Panc1 (cell line): ENCODE measurements around the gene TMEM52.

ENCODE experiments used
- POLR2AphosphoS5 ChIP-seq: IDR thresholded peaks from 2 replicates; pipeline ENCODE4 v1.6.1; 2012; ENCODE audit warnings: mild to moderate bottlenecking, low read depth, low read length, moderate library complexity
- TF ChIP-seq, protein P1 (sequence below), 2 experiments: IDR thresholded peaks; 2 replicates each; pipeline ENCODE4 v1.6.1; 2011 to 2012; ENCODE audit warnings: low read depth in 2 of 2, control low read depth in 1 of 2, low read length in 1 of 2, mild to moderate bottlenecking in 1 of 2, moderate library complexity in 1 of 2; ENCODE audit not compliant: insufficient read depth in 1 of 2
- TF ChIP-seq, protein P2 (sequence below): fragments of 450-650 bp; IDR thresholded peaks from 2 replicates; pipeline ENCODE4 v1.5.1; 2017; ENCODE audit warnings: mild to moderate bottlenecking

DNA sequence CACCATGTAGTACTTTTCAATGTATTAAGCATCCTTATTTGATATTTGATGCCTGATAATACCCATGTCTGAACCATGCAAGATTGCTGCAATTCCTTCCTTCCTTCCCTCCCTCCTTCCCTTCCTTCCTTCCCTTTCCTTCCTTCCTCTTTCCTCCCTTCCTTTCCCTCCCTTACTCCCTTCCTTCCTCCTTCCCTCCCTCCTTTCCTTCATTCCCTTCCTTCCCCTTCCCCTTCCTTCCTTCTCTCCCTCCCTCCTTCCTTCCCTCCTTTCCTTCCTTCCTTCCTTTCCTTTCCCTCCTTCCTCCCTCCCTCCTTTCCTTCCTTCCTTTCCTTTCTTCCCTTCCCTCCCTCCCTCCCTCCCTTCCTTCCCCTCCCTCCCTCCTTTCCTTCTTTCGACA is 29.7 kb upstream of the TMEM52 start:
- TF ChIP-seq, protein P1, sequence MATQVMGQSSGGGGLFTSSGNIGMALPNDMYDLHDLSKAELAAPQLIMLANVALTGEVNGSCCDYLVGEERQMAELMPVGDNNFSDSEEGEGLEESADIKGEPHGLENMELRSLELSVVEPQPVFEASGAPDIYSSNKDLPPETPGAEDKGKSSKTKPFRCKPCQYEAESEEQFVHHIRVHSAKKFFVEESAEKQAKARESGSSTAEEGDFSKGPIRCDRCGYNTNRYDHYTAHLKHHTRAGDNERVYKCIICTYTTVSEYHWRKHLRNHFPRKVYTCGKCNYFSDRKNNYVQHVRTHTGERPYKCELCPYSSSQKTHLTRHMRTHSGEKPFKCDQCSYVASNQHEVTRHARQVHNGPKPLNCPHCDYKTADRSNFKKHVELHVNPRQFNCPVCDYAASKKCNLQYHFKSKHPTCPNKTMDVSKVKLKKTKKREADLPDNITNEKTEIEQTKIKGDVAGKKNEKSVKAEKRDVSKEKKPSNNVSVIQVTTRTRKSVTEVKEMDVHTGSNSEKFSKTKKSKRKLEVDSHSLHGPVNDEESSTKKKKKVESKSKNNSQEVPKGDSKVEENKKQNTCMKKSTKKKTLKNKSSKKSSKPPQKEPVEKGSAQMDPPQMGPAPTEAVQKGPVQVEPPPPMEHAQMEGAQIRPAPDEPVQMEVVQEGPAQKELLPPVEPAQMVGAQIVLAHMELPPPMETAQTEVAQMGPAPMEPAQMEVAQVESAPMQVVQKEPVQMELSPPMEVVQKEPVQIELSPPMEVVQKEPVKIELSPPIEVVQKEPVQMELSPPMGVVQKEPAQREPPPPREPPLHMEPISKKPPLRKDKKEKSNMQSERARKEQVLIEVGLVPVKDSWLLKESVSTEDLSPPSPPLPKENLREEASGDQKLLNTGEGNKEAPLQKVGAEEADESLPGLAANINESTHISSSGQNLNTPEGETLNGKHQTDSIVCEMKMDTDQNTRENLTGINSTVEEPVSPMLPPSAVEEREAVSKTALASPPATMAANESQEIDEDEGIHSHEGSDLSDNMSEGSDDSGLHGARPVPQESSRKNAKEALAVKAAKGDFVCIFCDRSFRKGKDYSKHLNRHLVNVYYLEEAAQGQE (IDR thresholded peaks at IDR 0.05; ENCODE audit: insufficient read depth in 1 of 2, low read depth in 2 of 2, low read length in 1 of 2): no peak
- TF ChIP-seq, protein P2, sequence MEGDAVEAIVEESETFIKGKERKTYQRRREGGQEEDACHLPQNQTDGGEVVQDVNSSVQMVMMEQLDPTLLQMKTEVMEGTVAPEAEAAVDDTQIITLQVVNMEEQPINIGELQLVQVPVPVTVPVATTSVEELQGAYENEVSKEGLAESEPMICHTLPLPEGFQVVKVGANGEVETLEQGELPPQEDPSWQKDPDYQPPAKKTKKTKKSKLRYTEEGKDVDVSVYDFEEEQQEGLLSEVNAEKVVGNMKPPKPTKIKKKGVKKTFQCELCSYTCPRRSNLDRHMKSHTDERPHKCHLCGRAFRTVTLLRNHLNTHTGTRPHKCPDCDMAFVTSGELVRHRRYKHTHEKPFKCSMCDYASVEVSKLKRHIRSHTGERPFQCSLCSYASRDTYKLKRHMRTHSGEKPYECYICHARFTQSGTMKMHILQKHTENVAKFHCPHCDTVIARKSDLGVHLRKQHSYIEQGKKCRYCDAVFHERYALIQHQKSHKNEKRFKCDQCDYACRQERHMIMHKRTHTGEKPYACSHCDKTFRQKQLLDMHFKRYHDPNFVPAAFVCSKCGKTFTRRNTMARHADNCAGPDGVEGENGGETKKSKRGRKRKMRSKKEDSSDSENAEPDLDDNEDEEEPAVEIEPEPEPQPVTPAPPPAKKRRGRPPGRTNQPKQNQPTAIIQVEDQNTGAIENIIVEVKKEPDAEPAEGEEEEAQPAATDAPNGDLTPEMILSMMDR: no peak
- TF ChIP-seq POLR2AphosphoS5: no peak
